ENCODE results near the gene TAPT1.

DNA sequence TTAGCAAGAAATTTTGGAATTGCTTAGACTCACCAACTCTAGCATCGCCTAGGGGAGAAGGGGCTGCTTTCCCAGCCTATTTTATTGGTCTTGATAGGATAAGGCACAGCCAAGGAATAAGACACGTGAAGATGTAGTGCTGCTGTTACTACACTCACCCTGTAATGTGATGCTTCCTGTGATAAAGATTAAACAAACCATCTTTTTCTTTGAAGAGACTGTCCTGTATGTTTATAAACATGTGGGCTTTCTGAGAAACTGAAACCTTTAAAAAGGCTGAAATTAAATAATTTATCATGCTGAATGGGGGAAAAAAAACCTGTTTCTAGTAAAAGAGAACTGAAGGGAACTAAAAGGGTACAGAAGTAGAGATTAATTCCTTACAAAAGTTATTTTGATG, 13.2 kb downstream of the TAPT1 start:
- TF ChIP-seq POLR2AphosphoS5 (IDR thresholded peaks at IDR 0.05; ENCODE audit: insufficient read depth, low read depth, low read length), result no peak
- TF ChIP-seq, protein P1, sequence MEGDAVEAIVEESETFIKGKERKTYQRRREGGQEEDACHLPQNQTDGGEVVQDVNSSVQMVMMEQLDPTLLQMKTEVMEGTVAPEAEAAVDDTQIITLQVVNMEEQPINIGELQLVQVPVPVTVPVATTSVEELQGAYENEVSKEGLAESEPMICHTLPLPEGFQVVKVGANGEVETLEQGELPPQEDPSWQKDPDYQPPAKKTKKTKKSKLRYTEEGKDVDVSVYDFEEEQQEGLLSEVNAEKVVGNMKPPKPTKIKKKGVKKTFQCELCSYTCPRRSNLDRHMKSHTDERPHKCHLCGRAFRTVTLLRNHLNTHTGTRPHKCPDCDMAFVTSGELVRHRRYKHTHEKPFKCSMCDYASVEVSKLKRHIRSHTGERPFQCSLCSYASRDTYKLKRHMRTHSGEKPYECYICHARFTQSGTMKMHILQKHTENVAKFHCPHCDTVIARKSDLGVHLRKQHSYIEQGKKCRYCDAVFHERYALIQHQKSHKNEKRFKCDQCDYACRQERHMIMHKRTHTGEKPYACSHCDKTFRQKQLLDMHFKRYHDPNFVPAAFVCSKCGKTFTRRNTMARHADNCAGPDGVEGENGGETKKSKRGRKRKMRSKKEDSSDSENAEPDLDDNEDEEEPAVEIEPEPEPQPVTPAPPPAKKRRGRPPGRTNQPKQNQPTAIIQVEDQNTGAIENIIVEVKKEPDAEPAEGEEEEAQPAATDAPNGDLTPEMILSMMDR (IDR thresholded peaks at IDR 0.05; ENCODE audit: extremely low read depth in 1 of 2, insufficient read depth in 1 of 2, low read depth in 1 of 2, low read length in 2 of 2), result no peak
- TF ChIP-seq JUN (IDR thresholded peaks at IDR 0.05; ENCODE audit: borderline replicate concordance, insufficient read depth, insufficient read length, low read depth), result no peak
